Adrenal gland (tissue), 5 donors: ENCODE results near the gene CCNB2.

Source experiments
- CTCF ChIP-seq, 6 experiments: fragments of 450-650 bp in 4 of 6; fragments of 200-600 bp in 2 of 6; sonication (generic) in 1 of 6; IDR thresholded peaks; 1 replicate in 5 of 6; 2 replicates in 1 of 6; pipeline versions ENCODE4 v1.5.1 to v1.8.0; 2016 to 2021; ENCODE audit warnings: antibody characterized with exemption in 6 of 6, mild to moderate bottlenecking in 2 of 6, moderate library complexity in 1 of 6
- POLR2A ChIP-seq, 2 donors: fragments of 450-650 bp; IDR thresholded peaks; one replicate each; pipeline ENCODE4 v1.6.1; 2017; ENCODE audit warnings: antibody characterized with exemption in 2 of 2, mild to moderate bottlenecking in 2 of 2, moderate library complexity in 1 of 2
- donor health status: DM: no; HTN: no; CAD: no.

GRCh38 chr15:59150185-59150584 is 45.2 kb downstream of the CCNB2 start:
- TF ChIP-seq POLR2A (IDR thresholded peaks at IDR 0.05) (no peak), CTCF (IDR thresholded peaks at IDR 0.05) (no peak)
